IMR-90 (cell line): ENCODE measurements around the gene LEPR. TPM values are rescaled to one million over a fixed set of nuclear protein-coding genes. Genes with fewer than 3 reads are reported as not detected.
"Not testable (repeated sequence)": the region's sequence is repeated elsewhere in the genome, so short reads cannot be mapped to it uniquely, and the experiment has no call there.

ENCODE experiments used
- ATAC-seq: fragments of 200-7000 bp; cut with Tn5 transposase; 2 replicates; pipeline ENCODE4 v1.9.1; 2020; ENCODE audit warnings: low read depth, mild to moderate bottlenecking, moderate library complexity
- BruUV-seq: library from RNA; stranded (reverse); fragments of 400-500 nt; replicated peaks from 2 replicates; lab custom pipeline; 2021; lab: Mats Ljungman, UMichigan
- CTCF ChIA-PET: fragments of 300-600 bp; formaldehyde crosslinking; extraction: SDS; loops from one replicate; lab custom pipeline; 2021; ENCODE audit warnings: antibody characterized with exemption; lab: Yijun Ruan, JAX
- POLR2A ChIA-PET: fragments of 300-600 bp; sonication (Branson Sonifier 250); formaldehyde crosslinking; loops from one replicate; lab custom pipeline; 2022; ENCODE audit warnings: antibody characterized with exemption; ENCODE audit not compliant: unreplicated experiment; lab: Charles Lee
- DNase-seq: peaks from one replicate; pipeline ENCODE4 v3.0.0; 2013
- H2AFZ ChIP-seq: replicated peaks from 2 replicates; pipeline ENCODE3; 2013; ENCODE audit warnings: low read length, mild to moderate bottlenecking; ENCODE audit not compliant: poor library complexity
- H2AK5ac ChIP-seq: 2 replicates; pipeline ENCODE4 v1.6.1; 2013; ENCODE audit warnings: low read depth, low read length, inconsistent platforms
- H2AK9ac ChIP-seq: replicated peaks from 2 replicates; pipeline ENCODE3; 2013; ENCODE audit warnings: mild to moderate bottlenecking, low read depth, low read length, moderate library complexity; ENCODE audit not compliant: poor library complexity
- H2BK120ac ChIP-seq: 2 replicates; pipeline ENCODE4 v1.6.1; 2013; ENCODE audit warnings: low read depth, low read length, inconsistent platforms
- H2BK15ac ChIP-seq: 3 replicates; pipeline ENCODE4 v1.6.1; 2013; ENCODE audit warnings: low read depth, low read length, inconsistent platforms
- H2BK20ac ChIP-seq: 2 replicates; pipeline ENCODE4 v1.6.1; 2013; ENCODE audit warnings: low read depth, mild to moderate bottlenecking, inconsistent platforms, low read length, moderate library complexity
- H2BK5ac ChIP-seq: 2 replicates; pipeline ENCODE4 v1.6.1; 2013; ENCODE audit warnings: mild to moderate bottlenecking, low read depth, low read length, inconsistent platforms; ENCODE audit not compliant: poor library complexity, severe bottlenecking
- H3K14ac ChIP-seq: replicated peaks from 2 replicates; pipeline ENCODE4 v1.6.1; 2013; ENCODE audit warnings: low read depth, low read length, inconsistent platforms
- H3K18ac ChIP-seq: 2 replicates; pipeline ENCODE4 v1.6.1; 2013; ENCODE audit warnings: low read depth, low read length, control low read depth
- H3K23ac ChIP-seq: 2 replicates; pipeline ENCODE4 v1.6.1; 2013; ENCODE audit warnings: low read depth, low read length, inconsistent platforms
- H3K27ac ChIP-seq: 2 replicates; pipeline ENCODE4 v1.5.1; 2013; ENCODE audit warnings: mild to moderate bottlenecking, control low read depth, low read length; ENCODE audit not compliant: insufficient read depth
- H3K27me3 ChIP-seq: 2 replicates; pipeline ENCODE4 v1.6.1; 2013; ENCODE audit warnings: low read length; ENCODE audit not compliant: control insufficient read depth, insufficient read depth
- H3K36me3 ChIP-seq: 2 replicates; pipeline ENCODE4 v1.6.1; 2013; ENCODE audit warnings: low read length, mixed read lengths; ENCODE audit not compliant: control insufficient read depth, insufficient read depth
- H3K4ac ChIP-seq: 2 replicates; pipeline ENCODE4 v1.6.1; 2013; ENCODE audit warnings: low read depth, low read length, inconsistent platforms
- H3K4me1 ChIP-seq: 2 replicates; pipeline ENCODE4 v1.6.1; 2013; ENCODE audit warnings: low read length, mixed read lengths; ENCODE audit not compliant: control insufficient read depth, insufficient read depth
- H3K4me2 ChIP-seq: 2 replicates; pipeline ENCODE4 v1.6.1; 2013; ENCODE audit warnings: low read depth, mild to moderate bottlenecking, control low read depth, low read length, moderate library complexity
- H3K4me3 ChIP-seq: 2 replicates; pipeline ENCODE4 v1.5.1; 2013; ENCODE audit warnings: low read depth, mild to moderate bottlenecking, control low read depth, low read length, moderate library complexity; ENCODE audit not compliant: insufficient read depth
- H3K56ac ChIP-seq: 2 replicates; pipeline ENCODE4 v1.6.1; 2013; ENCODE audit warnings: low read length, inconsistent platforms; ENCODE audit not compliant: insufficient read depth; ENCODE audit errors: extremely low read depth
- H3K79me1 ChIP-seq, 2 experiments: 2 replicates each; pipeline ENCODE4 v1.6.1; 2013; ENCODE audit warnings: low read length in 2 of 2, inconsistent platforms in 1 of 2, low read depth in 1 of 2
- H3K9ac ChIP-seq: 2 replicates; pipeline ENCODE4 v1.6.1; 2013; ENCODE audit warnings: low read depth, low read length, control low read depth
- H3K9me1 ChIP-seq: 2 replicates; pipeline ENCODE4 v1.6.1; 2013; ENCODE audit warnings: low read length, inconsistent platforms; ENCODE audit not compliant: insufficient read depth
- H3K9me3 ChIP-seq: 2 replicates; pipeline ENCODE4 v1.6.1; 2013; ENCODE audit warnings: low read length; ENCODE audit not compliant: control insufficient read depth, insufficient read depth
- H4K20me1 ChIP-seq: 2 replicates; pipeline ENCODE4 v1.6.1; 2013; ENCODE audit warnings: low read length, inconsistent platforms; ENCODE audit not compliant: insufficient read depth
- H4K5ac ChIP-seq: 2 replicates; pipeline ENCODE4 v1.6.1; 2013; ENCODE audit warnings: mild to moderate bottlenecking, low read depth, low read length, control low read depth
- H4K8ac ChIP-seq, 2 experiments: 2 replicates each; pipeline ENCODE4 v1.6.1; 2013; ENCODE audit warnings: low read depth in 2 of 2, low read length in 2 of 2, control low read depth in 1 of 2, inconsistent platforms in 1 of 2
- H4K91ac ChIP-seq: 2 replicates; pipeline ENCODE4 v1.6.1; 2013; ENCODE audit warnings: low read depth, low read length, inconsistent platforms; ENCODE audit not compliant: insufficient read depth
- WGBS, 2 experiments: methylation state at CpG; one replicate each; pipeline versions ENCODE4 v1.1.5 to v1.1.7; 2013; ENCODE audit warnings: missing lambda C conversion rate in 2 of 2; ENCODE audit not compliant: insufficient read length in 1 of 2; ENCODE audit errors: extremely low coverage in 2 of 2; 5-methylcytosine and 5-hydroxymethylcytosine counted together
- dilution Hi-C: fragments of 300-500 bp; cut with HindIII; formaldehyde crosslinking; loops from one replicate; pipeline ENCODE4 v1.14.3; 2018; ENCODE audit warnings: low sequenced_read_pairs; ENCODE audit not compliant: unreplicated experiment
- in situ Hi-C: fragments of 300-500 bp; cut with MboI; formaldehyde crosslinking; loops from 3 replicates; pipeline ENCODE4 v1.14.3; 2019; ENCODE audit warnings: low sequenced_read_pairs, inconsistent platforms, mixed read lengths
- intact Hi-C: fragments of 100-400 bp; cut with micrococcal nuclease; formaldehyde crosslinking; loops from 2 replicates; pipeline ENCODE4 v1.10.0; 2022
- polyA plus RNA-seq, 3 experiments: library from polyadenylated mRNA; depleted of rRNA; stranded (reverse); fragments of >200 nt; gene quantifications; 2 replicates each; pipeline ENCODE4 v1.2.3, GENCODE V29; 2012; ENCODE audit warnings: low replicate concordance in 1 of 3
- total RNA-seq: library from RNA; depleted of rRNA; stranded (reverse); fragments of >200 nt; gene quantifications from 2 replicates; pipeline ENCODE4 v1.2.3, GENCODE V29; 2012

The LEPR gene
- total and polyA plus RNA-seq, 2 of the 4 experiments (the other 2 are of a cell fraction), result 2.1 to 8.8 TPM

- H2BK20ac ChIP-seq, H4K20me1 ChIP-seq, ATAC-seq, H3K18ac ChIP-seq, H3K56ac ChIP-seq, intact Hi-C loops, DNase-seq, H2BK15ac ChIP-seq, dilution Hi-C loops, H3K4me3 ChIP-seq, H2AK5ac ChIP-seq, BruUV-seq, H4K5ac ChIP-seq, H3K4ac ChIP-seq, H3K79me1 ChIP-seq, H3K23ac ChIP-seq, H3K27ac ChIP-seq, H3K4me2 ChIP-seq, H2AK9ac ChIP-seq, POLR2A ChIA-PET, H3K36me3 ChIP-seq, H4K91ac ChIP-seq, H3K9ac ChIP-seq, H3K9me1 ChIP-seq, H3K4me1 ChIP-seq, H3K14ac ChIP-seq, H2BK5ac ChIP-seq, H2AFZ ChIP-seq, H2BK120ac ChIP-seq, H3K9me3 ChIP-seq, H4K8ac ChIP-seq, in situ Hi-C loops, H3K27me3 ChIP-seq, CTCF ChIA-PET: not testable (repeated sequence)
- WGBS, 2 experiments, result no CpG with 5 or more reads among the region's 1 CpG
These were observed 45.4 kb downstream of the LEPR start for GRCh38 chr1:65465837-65466236.
